Caco-2 (cell line): ENCODE results near the gene FXYD2. TPM values are rescaled to one million over a fixed set of nuclear protein-coding genes. Genes with fewer than 3 reads are reported as not detected.

Experiments used
- BruUV-seq: library from RNA; stranded (reverse); fragments of 400-500 nt; replicated peaks from 2 replicates; lab custom pipeline; 2021; lab: Mats Ljungman, UMichigan
- CTCF ChIA-PET: fragments of 300-600 bp; sonication (Branson Sonifier 250); formaldehyde crosslinking; loops from one replicate; lab custom pipeline; 2022; ENCODE audit warnings: antibody characterized with exemption; lab: Charles Lee
- POLR2A ChIA-PET: fragments of 300-600 bp; sonication (Branson Sonifier 250); formaldehyde crosslinking; loops from one replicate; lab custom pipeline; 2022; ENCODE audit warnings: antibody characterized with exemption; lab: Charles Lee
- DNase-seq, 2 experiments: peaks; one replicate each; pipeline versions ENCODE4 v3.0.0 to v3.0.0-alpha.2; 2020 to 2022
- H3K27me3 ChIP-seq: replicated peaks from 2 replicates; pipeline ENCODE4 v1.6.0; 2011; ENCODE audit warnings: low read length; ENCODE audit not compliant: control insufficient read depth, insufficient read depth
- H3K36me3 ChIP-seq: 2 replicates; pipeline ENCODE4 v1.5.1; 2011; ENCODE audit warnings: low read length; ENCODE audit not compliant: control insufficient read depth, insufficient read depth
- H3K4me1 ChIP-seq: fragments of 250-450 bp; sonication (Bioruptor Pico); 2 replicates; pipeline ENCODE4 v1.5.1; 2020; ENCODE audit warnings: mild to moderate bottlenecking
- H3K4me3 ChIP-seq: 2 replicates; pipeline ENCODE4 v1.5.1; 2011; ENCODE audit warnings: low read depth, mild to moderate bottlenecking, control low read depth, low read length
- H3K9me3 ChIP-seq: fragments of 250-450 bp; sonication (Bioruptor Pico); 2 replicates; pipeline ENCODE4 v1.5.1; 2020; ENCODE audit warnings: mild to moderate bottlenecking, moderate library complexity
- H3K27ac Mint-ChIP-seq: one replicate; pipeline ENCODE4 v1.8.0; 2022; ENCODE audit warnings: mixed read lengths; ENCODE audit not compliant: unreplicated experiment
- H3K27me3 Mint-ChIP-seq: one replicate; pipeline ENCODE4 v1.8.0; 2022; ENCODE audit warnings: mixed read lengths; ENCODE audit not compliant: insufficient read depth, unreplicated experiment
- H3K36me3 Mint-ChIP-seq: one replicate; pipeline ENCODE4 v1.8.0; 2022; ENCODE audit warnings: mild to moderate bottlenecking, mixed read lengths; ENCODE audit not compliant: insufficient read depth, unreplicated experiment
- H3K4me1 Mint-ChIP-seq: one replicate; pipeline ENCODE4 v1.8.0; 2022; ENCODE audit warnings: low read depth, mixed read lengths; ENCODE audit not compliant: unreplicated experiment
- H3K4me3 Mint-ChIP-seq: one replicate; pipeline ENCODE4 v1.8.0; 2022; ENCODE audit warnings: mild to moderate bottlenecking, moderate library complexity, mixed read lengths; ENCODE audit not compliant: unreplicated experiment
- H3K9me3 Mint-ChIP-seq: one replicate; pipeline ENCODE4 v1.8.0; 2022; ENCODE audit warnings: mixed read lengths; ENCODE audit not compliant: unreplicated experiment
- intact Hi-C: fragments of 100-400 bp; cut with micrococcal nuclease; formaldehyde crosslinking; loops from one replicate; pipeline ENCODE4 v1.10.0; 2022; ENCODE audit not compliant: unreplicated experiment
- total RNA-seq: library from RNA; stranded (reverse); gene quantifications from 2 replicates; pipeline ENCODE4 v1.2.3, GENCODE V29; 2022
- TF ChIP-seq, protein P1 (sequence below), 2 experiments: fragments of 200-600 bp in 1 of 2; IDR thresholded peaks; 1 replicate in 1 of 2; 2 replicates in 1 of 2; pipeline versions ENCODE4 v1.5.1 to v1.8.0; 2011 to 2022; ENCODE audit warnings: antibody characterized with exemption in 1 of 2, control low read depth in 1 of 2, inconsistent platforms in 1 of 2, low read depth in 1 of 2, low read length in 1 of 2, mild to moderate bottlenecking in 1 of 2, moderate library complexity in 1 of 2; ENCODE audit not compliant: insufficient read depth in 1 of 2, severe bottlenecking in 1 of 2, unreplicated experiment in 1 of 2

Gene FXYD2
- total RNA-seq, 1 experiment from 2014 or later: 0.48 TPM

DNA sequence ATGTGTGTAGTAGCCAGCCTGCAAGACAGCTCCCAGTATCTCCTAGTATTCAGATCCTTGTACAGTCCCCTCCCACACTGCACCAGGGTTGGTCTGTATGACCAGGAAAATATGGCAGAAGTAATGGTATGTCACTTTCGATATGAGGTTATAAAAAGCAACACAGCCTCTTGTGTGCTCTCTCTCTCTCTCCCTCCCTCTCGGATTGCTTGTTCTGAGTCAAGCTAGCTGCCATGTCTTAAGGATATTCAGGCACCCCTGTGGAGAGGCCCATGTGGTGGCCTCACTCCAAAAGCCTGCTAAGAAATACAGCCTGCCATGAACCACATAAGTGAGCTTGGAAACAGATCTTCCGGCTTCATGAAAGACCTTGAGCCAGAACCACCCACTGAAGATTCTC, 26.6 kb upstream of the FXYD2 start:
- Histone ChIP-seq H3K9me3 (peaks cover 5% of the 10 kb centered on the region; the same call in 1 of the 2 replicates), H3K4me3 (no peak overlapping the region), H3K27me3 (0 out of 2 replicates have a peak, but pooled peaks cover 4% of the 10 kb centered on the region), H3K4me1 (no peaks in the 10 kb centered on the region), H3K36me3 (no peaks in the 10 kb centered on the region)
- Mint-ChIP-seq H3K27me3 (peaks cover 18% of the 10 kb centered on the region), H3K27ac (no peak overlapping the region), H3K4me3 (no peak overlapping the region), H3K9me3 (peaks cover 13% of the 10 kb centered on the region), H3K36me3 (no peaks in the 10 kb centered on the region), H3K4me1 (no peaks in the 10 kb centered on the region)
- intact Hi-C loops: no loop called here
- ChIA-PET CTCF (interaction anchor here (1.1 to 1.5 kb wide), 2 partner anchors 78 to 96 kb away, joined by 3 read pairs; partner anchors contain the start of gene TMPRSS13), POLR2A (no interaction called here)
- DNase-seq: no peak
- TF ChIP-seq, protein P1, sequence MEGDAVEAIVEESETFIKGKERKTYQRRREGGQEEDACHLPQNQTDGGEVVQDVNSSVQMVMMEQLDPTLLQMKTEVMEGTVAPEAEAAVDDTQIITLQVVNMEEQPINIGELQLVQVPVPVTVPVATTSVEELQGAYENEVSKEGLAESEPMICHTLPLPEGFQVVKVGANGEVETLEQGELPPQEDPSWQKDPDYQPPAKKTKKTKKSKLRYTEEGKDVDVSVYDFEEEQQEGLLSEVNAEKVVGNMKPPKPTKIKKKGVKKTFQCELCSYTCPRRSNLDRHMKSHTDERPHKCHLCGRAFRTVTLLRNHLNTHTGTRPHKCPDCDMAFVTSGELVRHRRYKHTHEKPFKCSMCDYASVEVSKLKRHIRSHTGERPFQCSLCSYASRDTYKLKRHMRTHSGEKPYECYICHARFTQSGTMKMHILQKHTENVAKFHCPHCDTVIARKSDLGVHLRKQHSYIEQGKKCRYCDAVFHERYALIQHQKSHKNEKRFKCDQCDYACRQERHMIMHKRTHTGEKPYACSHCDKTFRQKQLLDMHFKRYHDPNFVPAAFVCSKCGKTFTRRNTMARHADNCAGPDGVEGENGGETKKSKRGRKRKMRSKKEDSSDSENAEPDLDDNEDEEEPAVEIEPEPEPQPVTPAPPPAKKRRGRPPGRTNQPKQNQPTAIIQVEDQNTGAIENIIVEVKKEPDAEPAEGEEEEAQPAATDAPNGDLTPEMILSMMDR (IDR thresholded peaks at IDR 0.05; ENCODE audit: insufficient read depth in 1 of 2, low read depth in 1 of 2, low read length in 1 of 2, severe bottlenecking in 1 of 2, unreplicated experiment in 1 of 2): no peak
- no TSS peak for BruUV-seq

DNA sequence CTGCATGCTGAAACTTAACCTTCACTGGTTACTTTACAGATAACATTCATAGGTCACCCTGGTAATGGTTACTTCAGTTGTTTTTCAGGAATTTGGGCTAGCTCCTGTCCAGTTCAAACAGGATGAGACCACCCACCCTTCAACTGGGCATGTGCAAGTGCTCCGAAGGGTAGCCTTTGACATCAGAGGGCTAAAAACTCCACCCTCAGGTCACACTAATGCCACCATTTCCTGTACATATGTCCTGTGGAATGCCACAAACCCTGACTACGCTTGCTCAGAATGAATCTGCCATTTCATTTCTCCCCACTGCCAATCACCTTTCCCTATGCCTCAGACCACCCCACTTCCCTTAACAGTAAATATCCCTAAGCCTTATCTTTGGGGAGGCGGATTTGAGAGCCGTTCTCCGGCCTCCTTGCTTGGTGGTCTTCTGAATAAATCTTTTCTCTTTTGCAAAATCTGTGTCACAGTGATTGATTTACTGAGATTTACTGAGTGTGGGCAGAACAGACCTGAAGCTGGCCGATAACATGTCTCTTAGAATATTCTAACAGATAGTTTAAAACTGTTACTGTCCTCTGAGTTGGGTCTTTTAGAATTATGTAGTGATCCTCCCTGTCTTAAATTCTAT, 25.4 kb upstream of the FXYD2 start:
- H3K36me3 Mint-ChIP-seq: no peaks in the 10 kb centered on the region
- Histone ChIP-seq H3K27me3 (0 out of 2 replicates have a peak, but pooled peaks cover 4% of the 10 kb centered on the region), H3K36me3 (no peaks in the 10 kb centered on the region), H3K9me3 (peaks cover 5% of the 10 kb centered on the region; the same call in 1 of the 2 replicates), H3K4me1 (no peaks in the 10 kb centered on the region), H3K4me3 (no peak overlapping the region)
- CTCF ChIA-PET: interaction anchor here (1.0 to 1.1 kb wide), 2 partner anchors 97 to 101 kb away, joined by 3 to 4 read pairs; no protein-coding TSS in a partner anchor
- peaks cover 13% of the 10 kb centered on the region for H3K9me3 Mint-ChIP-seq
- TF ChIP-seq, protein P1 (IDR thresholded peaks at IDR 0.05; ENCODE audit: insufficient read depth in 1 of 2, low read depth in 1 of 2, low read length in 1 of 2, severe bottlenecking in 1 of 2, unreplicated experiment in 1 of 2): no peak
- peak in 1 of 2 experiments; percentile 26 for DNase-seq
- POLR2A ChIA-PET: no interaction called here
- intact Hi-C loops: no loop called here
- BruUV-seq: no TSS peak
- H3K4me1 Mint-ChIP-seq: no peaks in the 10 kb centered on the region
- H3K4me3 Mint-ChIP-seq: no peak overlapping the region
- peaks cover 14% of the 10 kb centered on the region for H3K27me3 Mint-ChIP-seq
- no peak overlapping the region for H3K27ac Mint-ChIP-seq

DNA sequence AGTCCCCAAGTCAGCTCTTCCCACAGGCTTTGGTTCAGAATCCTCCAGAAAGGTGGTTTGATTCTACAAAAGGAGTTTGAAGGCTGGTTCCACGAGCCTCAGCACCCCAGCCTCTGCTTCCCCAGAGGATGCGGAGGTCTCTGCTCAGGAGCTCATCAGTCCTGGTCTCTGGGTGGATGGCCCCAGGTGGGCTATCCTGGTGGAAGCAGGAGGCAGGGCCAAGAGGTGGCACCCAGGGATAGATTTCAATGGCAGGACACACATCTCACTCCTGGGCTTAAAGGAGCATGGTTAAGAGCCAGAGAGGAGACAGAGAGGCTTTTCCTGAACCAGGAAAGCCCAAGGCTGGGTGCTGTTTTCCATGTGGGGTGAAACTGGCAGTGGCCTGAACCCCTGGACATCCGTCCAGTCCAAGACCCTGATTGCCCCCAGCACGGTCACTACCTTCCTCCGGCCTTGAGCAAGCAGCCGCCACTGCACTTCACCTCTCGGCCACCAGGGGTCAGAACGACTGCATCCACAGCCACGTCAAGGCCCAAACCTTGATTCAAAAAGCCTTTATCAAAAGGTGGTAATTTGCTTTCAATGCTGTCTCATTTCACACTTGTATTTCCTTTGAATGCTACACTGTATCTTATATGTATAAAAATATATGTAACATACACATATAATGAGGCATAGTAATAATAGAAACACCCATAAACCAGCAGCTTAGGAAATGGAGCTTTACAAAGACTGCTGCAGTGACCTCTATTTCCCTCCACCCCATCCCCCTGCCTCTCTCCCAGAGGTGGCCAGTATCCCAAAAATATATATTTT, 19.3 kb upstream of the FXYD2 start:
- H3K27me3 Mint-ChIP-seq: peaks cover 2% of the 10 kb centered on the region
- POLR2A ChIA-PET: no interaction called here
- Histone ChIP-seq H3K36me3 (no peaks in the 10 kb centered on the region), H3K4me3 (no peak overlapping the region), H3K27me3 (no peaks in the 10 kb centered on the region), H3K9me3 (no peaks in the 10 kb centered on the region), H3K4me1 (no peaks in the 10 kb centered on the region)
- H3K4me3 Mint-ChIP-seq: no peak overlapping the region
- H3K36me3 Mint-ChIP-seq: no peaks in the 10 kb centered on the region
- peak; percentile 81 to 89 for DNase-seq
- CTCF ChIA-PET: interaction anchor here (0.6 to 7.8 kb wide), 10 partner anchors 21 to 210 kb away, joined by 3 to 165 read pairs (median 3); partner anchors contain the start of gene TMPRSS13
- no peaks in the 10 kb centered on the region for H3K9me3 Mint-ChIP-seq
- no peak overlapping the region for H3K27ac Mint-ChIP-seq
- H3K4me1 Mint-ChIP-seq: no peaks in the 10 kb centered on the region
- TF ChIP-seq, protein P1 (IDR thresholded peaks at IDR 0.05; ENCODE audit: insufficient read depth in 1 of 2, low read depth in 1 of 2, low read length in 1 of 2, severe bottlenecking in 1 of 2, unreplicated experiment in 1 of 2): peak; percentile 99 to 100
- intact Hi-C loops: loop anchor here (1.0 kb wide), 4 partner anchors 25 to 209 kb away; no protein-coding TSS in a partner anchor
- BruUV-seq: no TSS peak
